Hepatocyte (in vitro differentiated cells): Measurements from ENCODE around the gene DDIT4. TPM values are rescaled to one million over a fixed set of nuclear protein-coding genes. Genes with fewer than 3 reads are reported as not detected.

Experiments used
- DNase-seq: peaks from one replicate; pipeline ENCODE4 v3.0.0-alpha.2; 2016; ENCODE audit warnings: low spot score
- H2AFZ ChIP-seq: fragments of 200-600 bp; sonication (generic); 2 replicates; pipeline ENCODE4 v1.6.0; 2016; ENCODE audit warnings: antibody characterized with exemption, mild to moderate bottlenecking
- H3K27ac ChIP-seq: fragments of 200-600 bp; sonication (generic); 2 replicates; pipeline ENCODE4 v1.5.1; 2016; ENCODE audit warnings: mild to moderate bottlenecking
- H3K27me3 ChIP-seq: fragments of 200-600 bp; sonication (generic); 2 replicates; pipeline ENCODE4 v1.6.1; 2016
- H3K36me3 ChIP-seq: fragments of 200-600 bp; sonication (generic); replicated peaks from 2 replicates; pipeline ENCODE4 v1.5.1; 2016; ENCODE audit warnings: low read depth; ENCODE audit not compliant: insufficient read depth
- H3K4me1 ChIP-seq: fragments of 200-600 bp; sonication (generic); 2 replicates; pipeline ENCODE4 v1.5.1; 2016; ENCODE audit warnings: mild to moderate bottlenecking, moderate library complexity; ENCODE audit not compliant: insufficient read depth
- H3K4me2 ChIP-seq: fragments of 200-600 bp; sonication (generic); 2 replicates; pipeline ENCODE4 v1.6.0; 2016
- H3K4me3 ChIP-seq: fragments of 200-600 bp; sonication (generic); 2 replicates; pipeline ENCODE4 v1.5.1; 2016; ENCODE audit warnings: mild to moderate bottlenecking
- H3K79me2 ChIP-seq: fragments of 200-600 bp; sonication (generic); 2 replicates; pipeline ENCODE4 v1.6.0; 2017; ENCODE audit warnings: mild to moderate bottlenecking
- H3K9me2 ChIP-seq: fragments of 200-600 bp; sonication (generic); replicated peaks from 2 replicates; pipeline ENCODE4 v1.6.0; 2017; ENCODE audit warnings: mild to moderate bottlenecking; ENCODE audit not compliant: insufficient read depth
- H3K9me3 ChIP-seq: fragments of 200-600 bp; sonication (generic); 2 replicates; pipeline ENCODE4 v1.5.1; 2016; ENCODE audit warnings: low read depth, mild to moderate bottlenecking
- H4K20me1 ChIP-seq: fragments of 200-600 bp; sonication (generic); 2 replicates; pipeline ENCODE4 v1.6.0; 2016; ENCODE audit warnings: mild to moderate bottlenecking; ENCODE audit not compliant: insufficient read depth, poor library complexity, severe bottlenecking
- CTCF ChIP-seq: fragments of 200-600 bp; sonication (generic); IDR thresholded peaks from 2 replicates; pipeline ENCODE4 v1.5.1; 2016; ENCODE audit warnings: antibody characterized with exemption, mild to moderate bottlenecking; ENCODE audit not compliant: poor library complexity
- EZH2 ChIP-seq: fragments of 200-600 bp; sonication (generic); IDR thresholded peaks from 2 replicates; pipeline ENCODE4 v1.6.1; 2016; ENCODE audit warnings: antibody characterized with exemption, mild to moderate bottlenecking, borderline replicate concordance
- EZH2phosphoT487 ChIP-seq: fragments of 200-600 bp; sonication (generic); IDR thresholded peaks from one replicate; pipeline ENCODE4 v1.6.1; 2018; ENCODE audit warnings: antibody characterized with exemption, mild to moderate bottlenecking, low read depth, moderate library complexity; ENCODE audit not compliant: unreplicated experiment, severe bottlenecking
- WGBS: methylation state at CpG from one replicate; pipeline ENCODE4 v1.1.6; 2016; ENCODE audit warnings: low lambda C conversion rate; ENCODE audit errors: missing lambda C conversion rate; 5-methylcytosine and 5-hydroxymethylcytosine counted together
- polyA plus RNA-seq: library from polyadenylated mRNA; unstranded; fragments of >200 nt; fragmentation: Nextera tagmentation; extraction: Ambion mirVana; gene quantifications from 2 replicates; pipeline ENCODE4 v1.2.1, GENCODE V29; 2016
- total RNA-seq: library from RNA; depleted of rRNA; stranded (reverse); fragments of >200 nt; gene quantifications from 2 replicates; pipeline ENCODE4 v1.2.3, GENCODE V29; 2014

DDIT4 gene
- total and polyA plus RNA-seq, 2 experiments from 2014 or later = 165 to 235 TPM

GRCh38 chr10:72259491-72260238 lies 14.1 kb upstream of the DDIT4 start:
- Histone ChIP-seq H3K4me3 (no peak overlapping the region), H3K4me2 (peak overlapping the region; percentile 80), H3K9me3 (no peaks in the 10 kb centered on the region), H3K4me1 (peaks cover 55% of the 10 kb centered on the region), H3K9me2 (no peaks in the 10 kb centered on the region), H3K36me3 (no peaks in the 10 kb centered on the region), H3K27me3 (no peaks in the 10 kb centered on the region), H2AFZ (no peak overlapping the region), H3K27ac (peak overlapping the region; percentile 92), H4K20me1 (no peaks in the 10 kb centered on the region), H3K79me2 (no peaks in the 10 kb centered on the region)
- no peak for TF ChIP-seq EZH2
- no peak for TF ChIP-seq EZH2phosphoT487
- TF ChIP-seq CTCF = no peak
- WGBS = 32% methylated on average over 5 of the region's 5 CpGs
- peak; percentile 64 for DNase-seq

GRCh38 chr10:72260239-72260975 lies 13.3 kb upstream of the DDIT4 start:
- peak overlapping the region; percentile 92 for H3K27ac ChIP-seq
- no peaks in the 10 kb centered on the region for H3K9me3 ChIP-seq
- no peaks in the 10 kb centered on the region for H3K36me3 ChIP-seq
- DNase-seq = peak; percentile 96
- peak overlapping the region; percentile 80 for H3K4me2 ChIP-seq
- no peaks in the 10 kb centered on the region for H3K79me2 ChIP-seq
- 10% methylated on average over 14 of the region's 19 CpGs for WGBS
- no peak overlapping the region for H2AFZ ChIP-seq
- H3K4me3 ChIP-seq = no peak overlapping the region
- H3K9me2 ChIP-seq = no peaks in the 10 kb centered on the region
- no peak for TF ChIP-seq EZH2
- no peak for TF ChIP-seq EZH2phosphoT487
- no peak for TF ChIP-seq CTCF
- no peaks in the 10 kb centered on the region for H3K27me3 ChIP-seq
- H3K4me1 ChIP-seq = peaks cover 49% of the 10 kb centered on the region
- H4K20me1 ChIP-seq = no peaks in the 10 kb centered on the region

- Histone ChIP-seq H3K79me2 (no peaks in the 10 kb centered on the region), H3K4me3 (no peak overlapping the region), H4K20me1 (no peaks in the 10 kb centered on the region), H3K9me2 (no peaks in the 10 kb centered on the region), H3K4me1 (peaks cover 42% of the 10 kb centered on the region), H3K36me3 (no peaks in the 10 kb centered on the region), H3K9me3 (no peaks in the 10 kb centered on the region), H2AFZ (peak overlapping the region; percentile 25), H3K4me2 (peak overlapping the region; percentile 80), H3K27me3 (no peaks in the 10 kb centered on the region), H3K27ac (peak overlapping the region; percentile 92)
- peak; percentile 73 for DNase-seq
- 2% methylated on average over 20 of the region's 30 CpGs for WGBS
- TF ChIP-seq EZH2phosphoT487 (no peak), CTCF (no peak), EZH2 (no peak)
Observed at GRCh38 chr10:72260976-72261783, 12.5 kb upstream of the DDIT4 start.
